ENCODE measurements around the gene RRM1. TPM values are rescaled to one million over a fixed set of nuclear protein-coding genes. Genes with fewer than 3 reads are reported as not detected.

RRM1 gene
- total RNA-seq, 4 donors from 2014 or later = 25.3 to 35.6 (median 34.0) TPM

DNA sequence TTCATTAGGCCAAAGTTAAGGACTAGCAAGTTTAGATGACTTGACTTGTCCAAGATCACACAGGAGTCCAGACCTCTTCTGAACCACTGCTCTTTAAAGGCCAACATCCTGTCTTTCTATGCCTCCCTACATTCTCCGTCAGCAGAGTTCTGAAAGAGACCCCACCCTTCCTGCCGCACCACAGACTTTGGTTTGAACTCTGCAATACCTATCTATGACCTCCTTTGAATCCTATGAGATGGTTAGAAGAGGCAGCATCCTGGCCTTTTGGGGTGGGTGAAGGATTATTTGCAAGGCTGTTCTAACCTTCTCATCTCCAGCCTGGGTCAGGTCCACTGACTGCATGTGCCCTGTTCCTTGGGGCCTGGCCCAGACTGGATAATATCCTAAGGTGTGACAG lies 4.3 kb upstream of the RRM1 start:
- 79 to 91% methylated on average over 2 of the region's 2 CpGs for WGBS, 2 donors
- DNase-seq = no peak
- no peak overlapping the region for H3K4me3 ChIP-seq (replicated peaks in 1 of 3)
- no peaks in the 10 kb centered on the region for H3K27me3 ChIP-seq
- H3K9me3 ChIP-seq = no peaks in the 10 kb centered on the region
- TF ChIP-seq POLR2A (IDR thresholded peaks at IDR 0.05) = no peak
- TF ChIP-seq, protein P1, sequence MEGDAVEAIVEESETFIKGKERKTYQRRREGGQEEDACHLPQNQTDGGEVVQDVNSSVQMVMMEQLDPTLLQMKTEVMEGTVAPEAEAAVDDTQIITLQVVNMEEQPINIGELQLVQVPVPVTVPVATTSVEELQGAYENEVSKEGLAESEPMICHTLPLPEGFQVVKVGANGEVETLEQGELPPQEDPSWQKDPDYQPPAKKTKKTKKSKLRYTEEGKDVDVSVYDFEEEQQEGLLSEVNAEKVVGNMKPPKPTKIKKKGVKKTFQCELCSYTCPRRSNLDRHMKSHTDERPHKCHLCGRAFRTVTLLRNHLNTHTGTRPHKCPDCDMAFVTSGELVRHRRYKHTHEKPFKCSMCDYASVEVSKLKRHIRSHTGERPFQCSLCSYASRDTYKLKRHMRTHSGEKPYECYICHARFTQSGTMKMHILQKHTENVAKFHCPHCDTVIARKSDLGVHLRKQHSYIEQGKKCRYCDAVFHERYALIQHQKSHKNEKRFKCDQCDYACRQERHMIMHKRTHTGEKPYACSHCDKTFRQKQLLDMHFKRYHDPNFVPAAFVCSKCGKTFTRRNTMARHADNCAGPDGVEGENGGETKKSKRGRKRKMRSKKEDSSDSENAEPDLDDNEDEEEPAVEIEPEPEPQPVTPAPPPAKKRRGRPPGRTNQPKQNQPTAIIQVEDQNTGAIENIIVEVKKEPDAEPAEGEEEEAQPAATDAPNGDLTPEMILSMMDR (IDR thresholded peaks at IDR 0.05) = no peak
- no peak overlapping the region for H3K27ac ChIP-seq
- H3K36me3 ChIP-seq = peaks cover 15 to 20% of the 10 kb centered on the region in 2 donors
- intact Hi-C loops (cut with DNase I) = no loop called here
- peaks cover 0 to 4% of the 10 kb centered on the region in 2 donors for H3K4me1 ChIP-seq

- peaks cover 5 to 12% of the 10 kb centered on the region in 2 donors for H3K36me3 ChIP-seq
- H3K27me3 ChIP-seq = no peaks in the 10 kb centered on the region
- H3K4me1 ChIP-seq = peaks cover 4 to 8% of the 10 kb centered on the region in 2 donors
- H3K4me3 ChIP-seq (replicated peaks in 1 of 3) = no peak overlapping the region
- H3K27ac ChIP-seq = no peak overlapping the region
- TF ChIP-seq, protein P1 (IDR thresholded peaks at IDR 0.05) = no peak
- no peak for TF ChIP-seq POLR2A (IDR thresholded peaks at IDR 0.05)
- intact Hi-C loops (cut with DNase I) = no loop called here
- no peak for DNase-seq
- no peaks in the 10 kb centered on the region for H3K9me3 ChIP-seq
- WGBS, 2 donors = 30 to 39% methylated on average over 2 of the region's 2 CpGs
These were observed 2.6 kb upstream of the RRM1 start for GRCh38 chr11:4092026-4092425.

DNA sequence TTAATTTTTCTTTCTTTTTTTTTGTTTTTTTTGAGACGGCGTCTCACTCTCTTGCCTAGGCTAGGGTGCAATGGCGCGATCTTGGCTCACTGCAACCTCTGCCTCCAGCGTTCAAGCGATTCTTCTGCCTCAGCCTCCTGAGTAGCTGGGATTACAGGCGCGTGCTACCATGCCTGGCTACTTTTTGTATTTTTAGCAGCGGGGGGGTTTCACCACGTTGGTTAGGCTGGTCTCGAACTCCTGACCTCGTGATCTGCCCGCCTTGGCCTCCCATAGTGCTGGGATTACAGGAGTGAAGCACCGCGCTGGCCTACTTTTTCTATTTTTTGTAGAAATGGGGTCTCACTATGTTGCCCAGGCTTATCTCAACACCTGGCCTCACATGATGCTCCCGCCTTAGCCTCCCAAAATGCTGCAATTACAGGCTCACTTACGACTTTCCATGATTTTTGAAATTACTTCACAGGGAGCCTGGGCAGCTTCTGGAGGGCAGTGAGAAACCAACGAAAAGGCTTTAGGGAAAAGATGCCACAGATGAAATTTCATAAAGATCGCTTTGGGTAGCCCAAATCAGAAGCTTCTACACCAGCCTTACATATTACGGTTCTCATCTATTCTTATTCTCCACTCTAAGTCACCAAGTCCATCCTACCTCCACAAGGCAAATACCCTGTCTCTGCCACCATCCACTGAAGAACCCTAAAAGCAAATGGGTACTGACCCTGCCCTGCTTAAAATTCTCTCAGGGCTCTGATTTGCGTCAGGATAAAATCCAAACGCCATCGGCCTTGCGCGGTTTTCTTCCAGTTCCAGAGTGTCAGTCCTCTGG lies 866 bp upstream of the RRM1 start:
- peak overlapping the region; percentile 24 to 80 (median 51) for H3K4me3 ChIP-seq (replicated peaks in 1 of 3)
- intact Hi-C loops (cut with DNase I) = no loop called here
- no peaks in the 10 kb centered on the region for H3K27me3 ChIP-seq
- TF ChIP-seq POLR2A (IDR thresholded peaks at IDR 0.05) = no peak
- TF ChIP-seq, protein P1 (IDR thresholded peaks at IDR 0.05) = no peak
- H3K4me1 ChIP-seq = peaks cover 4 to 14% of the 10 kb centered on the region in 2 donors
- H3K36me3 ChIP-seq = peaks cover 0 to 2% of the 10 kb centered on the region in 2 donors
- no peak for DNase-seq
- peak overlapping the region; percentile 47 to 93 (median 87) for H3K27ac ChIP-seq
- H3K9me3 ChIP-seq = no peaks in the 10 kb centered on the region
- 67 to 70% methylated on average over 25 of the region's 25 CpGs for WGBS, 2 donors

DNA sequence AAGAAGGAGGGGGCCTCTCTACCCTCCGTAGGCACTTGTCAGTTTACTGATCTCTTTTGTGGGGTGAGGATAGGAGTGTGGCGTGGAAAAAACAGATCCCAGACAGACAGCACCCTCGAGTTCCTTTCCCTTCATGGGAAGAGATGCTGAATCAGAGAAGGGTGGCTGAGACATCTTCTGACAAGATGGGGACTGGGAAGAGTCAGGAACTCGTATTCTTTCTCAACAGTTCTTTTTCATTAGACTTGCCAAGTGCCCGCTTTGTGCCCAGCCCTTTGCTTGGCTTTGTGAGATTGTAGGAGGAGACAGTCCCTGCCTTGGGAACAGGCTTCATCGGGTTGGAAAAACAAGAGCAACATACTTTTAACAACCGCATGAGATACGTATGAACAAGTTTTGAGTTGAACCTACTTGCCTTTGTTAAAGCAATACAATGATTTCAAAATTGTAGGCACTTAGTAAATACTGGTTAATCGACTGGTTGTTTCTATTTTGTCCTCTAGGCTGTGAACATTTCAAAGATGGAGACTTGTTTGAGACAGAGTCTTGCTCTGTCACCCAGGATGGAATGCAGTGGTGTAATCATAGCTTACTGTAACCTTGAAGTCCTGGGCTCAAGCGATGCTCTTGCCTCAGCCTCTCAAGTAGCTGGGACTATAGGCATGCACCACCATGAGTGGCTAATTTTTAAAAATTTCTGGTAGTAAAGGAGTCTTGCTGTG lies 1.1 kb downstream of the RRM1 start:
- peak overlapping the region; percentile 47 to 93 (median 87) for H3K27ac ChIP-seq
- peaks cover 4 to 14% of the 10 kb centered on the region in 2 donors for H3K4me1 ChIP-seq
- H3K9me3 ChIP-seq = no peaks in the 10 kb centered on the region
- peak overlapping the region in 2 of 3 donors; percentile 24 to 80 for H3K4me3 ChIP-seq (replicated peaks in 1 of 3)
- no peak for TF ChIP-seq POLR2A (IDR thresholded peaks at IDR 0.05)
- TF ChIP-seq, protein P1 (IDR thresholded peaks at IDR 0.05) = no peak
- intact Hi-C loops (cut with DNase I) = no loop called here
- no peaks in the 10 kb centered on the region for H3K27me3 ChIP-seq
- no peaks in the 10 kb centered on the region for H3K36me3 ChIP-seq
- no peak for DNase-seq
- WGBS, 2 donors = 14 to 15% methylated on average over 10 of the region's 10 CpGs
